ENCODE data around the gene ETV3L. TPM values are rescaled to one million over a fixed set of nuclear protein-coding genes. Genes with fewer than 3 reads are reported as not detected.

ETV3L gene
- total RNA-seq, 2 donors from 2014 or later = 0.26 TPM; not detected in 1

DNA sequence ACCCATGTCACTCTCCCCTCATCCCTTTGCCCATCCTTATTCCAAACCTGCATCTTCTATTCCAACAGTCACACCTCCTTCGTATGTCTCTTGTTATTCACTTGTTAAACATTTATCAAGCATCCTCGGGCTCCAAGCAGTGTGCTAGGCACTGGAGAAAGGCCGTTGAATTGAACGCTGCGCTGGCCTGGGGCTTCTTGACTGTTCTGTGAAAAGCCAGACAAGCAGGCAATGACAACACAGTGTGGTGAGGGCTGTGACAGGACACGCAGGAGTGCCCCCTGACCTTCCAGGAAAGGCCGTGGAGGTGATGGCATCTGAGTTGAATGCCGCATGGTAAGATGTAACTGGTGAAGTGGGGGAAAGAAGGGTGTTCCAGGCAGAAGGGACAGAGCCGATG is 19.4 kb upstream of the ETV3L start:
- Mint-ChIP-seq H3K27me3 (ENCODE audit: insufficient read depth) (no peaks in the 10 kb centered on the region), H3K4me1 (peaks cover 39% of the 10 kb centered on the region), H3K4me3 (no peak overlapping the region), H3K9me3 (no peaks in the 10 kb centered on the region), H3K36me3 (ENCODE audit: low read depth) (peaks cover 18% of the 10 kb centered on the region), H3K27ac (no peak overlapping the region)
- WGBS, 2 experiments (ENCODE audit: insufficient coverage in 1 of 2, insufficient read length in 1 of 2) = 89 to 94% methylated on average over 6 to 9 of the region's 9 CpGs
- Histone ChIP-seq H3K27me3 (ENCODE audit: control insufficient read depth, insufficient read depth, low read length, poor library complexity, severe bottlenecking) (no peaks in the 10 kb centered on the region), H3K9ac (ENCODE audit: extremely low read depth, low read length, poor library complexity, severe bottlenecking) (no peak overlapping the region), H3K9me3 (ENCODE audit: control insufficient read depth, low read length) (no peaks in the 10 kb centered on the region), H3K27ac (ENCODE audit: low read depth, low read length) (no peak overlapping the region), H3K4me3 (ENCODE audit: low read length) (no peak overlapping the region), H3K36me3 (ENCODE audit: control insufficient read depth, insufficient read depth, low read length) (peaks cover 32% of the 10 kb centered on the region), H3K4me1 (ENCODE audit: control insufficient read depth, insufficient read depth, low read length) (peaks cover 6% of the 10 kb centered on the region)
- no peak for TF ChIP-seq CTCF (conservative IDR thresholded peaks at IDR 0.05)
- DNase-seq = no peak

DNA sequence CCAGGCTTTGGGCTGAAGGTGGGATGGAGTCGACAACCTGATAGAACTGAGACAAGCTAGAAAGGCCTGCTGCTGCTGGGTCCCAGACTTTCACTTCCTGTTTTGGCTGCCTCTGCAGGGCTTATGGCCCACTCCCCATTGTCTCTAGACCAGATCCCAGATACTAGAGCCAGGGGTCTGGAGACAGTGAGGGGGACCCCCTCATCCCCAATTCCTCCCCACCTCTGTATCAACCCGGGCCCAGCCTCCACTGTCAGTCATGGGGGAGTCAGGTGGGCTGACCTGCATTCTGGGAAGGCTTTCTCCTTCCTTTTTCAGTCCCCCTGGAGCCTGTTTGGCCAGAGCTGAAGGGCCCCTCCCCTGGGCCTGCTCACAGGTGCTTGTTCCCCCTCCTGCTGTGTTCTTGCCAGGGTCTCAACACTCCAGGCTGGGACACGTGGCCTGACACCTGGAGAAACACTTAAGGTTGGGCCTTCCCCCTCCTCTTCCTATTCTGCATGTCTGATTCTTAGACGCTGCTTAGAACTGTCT is 18.0 kb upstream of the ETV3L start:
- no peaks in the 10 kb centered on the region for H3K9me3 Mint-ChIP-seq
- peaks cover 43% of the 10 kb centered on the region for H3K4me1 Mint-ChIP-seq
- peaks cover 5% of the 10 kb centered on the region for H3K36me3 Mint-ChIP-seq (ENCODE audit: low read depth)
- 63 to 80% methylated on average over 2 to 4 of the region's 4 CpGs for WGBS, 2 experiments (ENCODE audit: insufficient coverage in 1 of 2, insufficient read length in 1 of 2)
- H3K27me3 Mint-ChIP-seq (ENCODE audit: insufficient read depth) = peaks cover 9% of the 10 kb centered on the region
- Histone ChIP-seq H3K4me3 (ENCODE audit: low read length) (no peak overlapping the region), H3K9ac (ENCODE audit: extremely low read depth, low read length, poor library complexity, severe bottlenecking) (no peak overlapping the region), H3K36me3 (ENCODE audit: control insufficient read depth, insufficient read depth, low read length) (peaks cover 18% of the 10 kb centered on the region), H3K27ac (ENCODE audit: low read depth, low read length) (no peak overlapping the region), H3K4me1 (ENCODE audit: control insufficient read depth, insufficient read depth, low read length) (peaks cover 9% of the 10 kb centered on the region), H3K9me3 (ENCODE audit: control insufficient read depth, low read length) (no peaks in the 10 kb centered on the region), H3K27me3 (ENCODE audit: control insufficient read depth, insufficient read depth, low read length, poor library complexity, severe bottlenecking) (no peaks in the 10 kb centered on the region)
- H3K27ac Mint-ChIP-seq = no peak overlapping the region
- DNase-seq = peak; percentile 64
- no peak overlapping the region for H3K4me3 Mint-ChIP-seq
- TF ChIP-seq CTCF (conservative IDR thresholded peaks at IDR 0.05) = no peak

DNA sequence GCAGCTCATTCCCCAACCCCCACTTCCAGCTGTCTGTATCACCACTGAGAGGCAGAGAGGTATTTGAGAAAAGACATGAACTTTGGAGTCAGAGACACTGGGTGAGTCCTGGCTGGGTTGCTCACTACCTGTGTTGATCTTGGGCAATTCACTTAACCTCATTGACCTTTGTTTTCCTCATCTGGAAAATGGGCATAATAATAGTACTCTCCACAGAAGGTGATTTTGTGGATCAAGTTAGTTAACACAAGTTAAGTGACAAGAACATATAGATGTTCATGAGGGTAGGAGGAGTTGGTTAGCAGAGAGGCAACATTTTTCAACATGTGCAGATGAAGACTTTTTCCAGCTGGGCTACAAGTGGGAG is 17.1 kb upstream of the ETV3L start:
- Mint-ChIP-seq H3K9me3 (no peaks in the 10 kb centered on the region), H3K27ac (no peak overlapping the region), H3K27me3 (ENCODE audit: insufficient read depth) (peaks cover 15% of the 10 kb centered on the region), H3K4me3 (no peak overlapping the region), H3K36me3 (ENCODE audit: low read depth) (peaks cover 2% of the 10 kb centered on the region), H3K4me1 (peaks cover 49% of the 10 kb centered on the region)
- Histone ChIP-seq H3K9me3 (ENCODE audit: control insufficient read depth, low read length) (no peaks in the 10 kb centered on the region), H3K9ac (ENCODE audit: extremely low read depth, low read length, poor library complexity, severe bottlenecking) (no peak overlapping the region), H3K36me3 (ENCODE audit: control insufficient read depth, insufficient read depth, low read length) (peaks cover 9% of the 10 kb centered on the region), H3K4me3 (ENCODE audit: low read length) (no peak overlapping the region), H3K27me3 (ENCODE audit: control insufficient read depth, insufficient read depth, low read length, poor library complexity, severe bottlenecking) (no peaks in the 10 kb centered on the region), H3K4me1 (ENCODE audit: control insufficient read depth, insufficient read depth, low read length) (peaks cover 9% of the 10 kb centered on the region), H3K27ac (ENCODE audit: low read depth, low read length) (no peak overlapping the region)
- no peak for TF ChIP-seq CTCF (conservative IDR thresholded peaks at IDR 0.05)
- DNase-seq = no peak
